GM20431 (cell line): Measurements from ENCODE around the gene STIMATE.

Experiments used
- in situ Hi-C: fragments of 300-500 bp; cut with MseI, MboI; formaldehyde crosslinking; loops from one replicate; pipeline ENCODE4 v1.15.0; 2020; ENCODE audit warnings: low sequenced_read_pairs; ENCODE audit not compliant: unreplicated experiment

STIMATE gene

GRCh38 chr3:52844290-52844975, 52.9 kb downstream of the STIMATE start:
- in situ Hi-C loops = no loop called here

DNA sequence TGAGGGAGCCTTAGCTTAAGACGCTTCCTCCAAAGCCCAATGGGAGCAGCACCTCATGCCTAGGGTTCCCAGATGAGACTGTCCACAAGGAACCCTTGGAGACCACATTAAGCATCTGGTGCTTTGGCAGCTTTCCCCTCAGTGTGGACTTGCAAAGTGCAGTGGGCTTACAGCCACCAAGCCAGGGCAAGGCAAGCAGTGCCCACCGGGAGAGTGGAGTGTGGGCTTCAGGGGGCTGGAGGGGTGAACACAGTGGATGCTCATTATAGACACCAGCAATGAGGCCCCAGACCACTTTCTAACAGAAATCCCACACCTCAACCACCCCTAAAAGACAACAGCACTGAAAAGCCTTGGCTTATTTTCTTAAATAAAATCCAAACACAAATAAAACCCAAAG, 53.5 kb downstream of the STIMATE start:
- in situ Hi-C loops = no loop called here

DNA sequence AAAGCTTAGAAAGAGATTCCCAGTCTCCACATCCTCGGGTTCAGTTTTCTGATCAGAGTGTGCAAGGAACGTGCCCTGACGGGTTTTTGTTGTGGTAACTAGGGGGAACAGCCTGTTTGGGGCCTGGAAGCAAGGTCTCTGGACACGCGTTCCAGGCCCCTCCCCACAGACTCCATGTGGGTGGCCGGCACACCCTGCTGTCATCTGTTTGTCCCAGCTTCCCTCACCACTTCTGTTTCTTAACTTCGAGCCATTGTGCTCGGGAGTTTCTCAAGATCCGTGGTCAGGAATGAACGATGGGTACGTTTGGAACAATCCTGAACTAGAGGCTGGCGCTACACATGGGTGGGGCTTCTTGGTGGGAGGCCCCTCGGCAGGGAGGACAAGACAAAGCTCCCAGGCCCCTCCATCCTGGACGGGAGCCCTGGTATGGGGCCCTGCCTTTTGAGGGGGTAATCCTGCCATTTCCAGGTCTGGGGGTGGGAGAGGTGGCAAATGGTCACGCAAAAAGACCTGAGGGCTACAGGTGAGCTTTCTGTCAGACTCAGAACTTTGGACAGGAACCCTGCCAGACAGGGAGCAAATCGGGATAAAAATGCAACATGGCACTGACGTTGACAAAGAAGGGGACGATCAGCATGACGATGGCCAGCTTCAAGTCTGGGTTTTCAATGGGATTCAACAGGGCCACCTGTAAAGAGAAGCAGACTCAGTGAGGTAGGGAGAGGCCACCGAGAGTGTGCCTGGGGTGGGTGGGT, 54.1 kb downstream of the STIMATE start:
- in situ Hi-C loops = no loop called here

DNA sequence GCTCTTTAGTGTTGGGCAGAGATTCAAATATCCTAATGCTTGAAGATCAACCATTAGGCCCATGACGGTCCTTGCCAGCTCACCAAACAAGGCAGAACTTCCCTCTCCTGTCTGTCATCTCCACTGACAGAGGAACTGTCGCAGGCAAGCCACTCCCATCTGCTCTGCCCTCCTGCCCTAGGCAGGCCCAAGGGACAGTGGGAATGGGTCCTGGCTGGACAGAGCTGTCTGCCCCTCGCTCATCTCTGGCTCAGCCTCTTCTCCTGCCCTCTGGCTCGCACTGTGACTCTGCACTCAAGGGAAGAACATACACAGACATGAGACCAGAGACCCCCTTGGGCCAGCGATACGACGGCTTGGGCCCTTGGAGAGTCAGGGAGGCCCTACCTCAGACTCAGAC, 54.9 kb downstream of the STIMATE start:
- in situ Hi-C loops = no loop called here

- in situ Hi-C loops = no loop called here
Measured at GRCh38 chr3:52841981-52842340, 55.4 kb downstream of the STIMATE start.

GRCh38 chr3:52841211-52841980, 56.0 kb downstream of the STIMATE start:
- in situ Hi-C loops = no loop called here

DNA sequence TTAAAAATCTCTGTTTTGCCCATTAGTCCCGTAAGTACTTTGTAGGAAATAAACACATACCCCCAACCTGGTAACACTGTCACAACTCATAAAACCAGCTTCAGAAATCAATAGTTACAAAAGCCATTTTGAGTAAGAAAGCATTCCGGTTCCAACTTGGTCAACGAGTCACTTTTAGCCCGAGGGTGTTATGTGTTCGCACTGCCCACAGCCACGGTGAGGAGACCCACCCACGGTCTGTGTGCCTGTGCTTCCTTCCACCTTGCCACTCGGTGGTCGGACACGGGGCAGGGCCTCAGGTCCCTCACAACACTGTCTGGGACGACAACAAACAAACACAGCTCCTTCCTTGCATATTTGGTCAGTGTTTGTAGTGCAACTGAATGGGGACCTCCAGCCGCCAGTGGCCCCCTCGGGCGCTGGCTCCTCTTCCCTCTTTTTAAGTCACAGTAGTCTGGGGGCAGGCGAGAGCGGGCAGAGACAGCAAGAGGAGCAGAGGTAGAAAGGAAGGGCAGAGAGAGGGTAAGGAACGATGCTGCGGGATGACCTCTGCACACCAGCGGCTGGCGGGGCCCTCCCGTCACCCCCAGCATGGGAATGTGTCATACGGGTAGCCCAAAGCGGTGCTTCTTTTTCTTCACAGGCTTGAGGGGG, 57.3 kb downstream of the STIMATE start:
- in situ Hi-C loops = no loop called here

DNA sequence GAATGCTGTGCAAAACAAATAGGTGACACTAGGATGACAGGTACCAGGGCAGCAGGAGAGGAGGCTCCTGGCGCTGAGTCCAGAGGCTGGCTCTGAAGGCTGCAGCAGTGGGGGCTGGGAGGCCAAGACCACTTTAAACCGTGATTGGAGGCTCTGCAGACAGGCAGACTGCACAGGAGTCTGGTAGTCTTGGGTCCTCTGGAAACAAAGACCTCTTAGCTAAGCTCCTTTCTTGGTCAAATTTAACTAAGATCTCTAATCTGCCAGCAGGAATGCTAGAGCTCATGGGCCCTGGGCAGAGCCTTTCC, 58.1 kb downstream of the STIMATE start:
- in situ Hi-C loops = no loop called here

DNA sequence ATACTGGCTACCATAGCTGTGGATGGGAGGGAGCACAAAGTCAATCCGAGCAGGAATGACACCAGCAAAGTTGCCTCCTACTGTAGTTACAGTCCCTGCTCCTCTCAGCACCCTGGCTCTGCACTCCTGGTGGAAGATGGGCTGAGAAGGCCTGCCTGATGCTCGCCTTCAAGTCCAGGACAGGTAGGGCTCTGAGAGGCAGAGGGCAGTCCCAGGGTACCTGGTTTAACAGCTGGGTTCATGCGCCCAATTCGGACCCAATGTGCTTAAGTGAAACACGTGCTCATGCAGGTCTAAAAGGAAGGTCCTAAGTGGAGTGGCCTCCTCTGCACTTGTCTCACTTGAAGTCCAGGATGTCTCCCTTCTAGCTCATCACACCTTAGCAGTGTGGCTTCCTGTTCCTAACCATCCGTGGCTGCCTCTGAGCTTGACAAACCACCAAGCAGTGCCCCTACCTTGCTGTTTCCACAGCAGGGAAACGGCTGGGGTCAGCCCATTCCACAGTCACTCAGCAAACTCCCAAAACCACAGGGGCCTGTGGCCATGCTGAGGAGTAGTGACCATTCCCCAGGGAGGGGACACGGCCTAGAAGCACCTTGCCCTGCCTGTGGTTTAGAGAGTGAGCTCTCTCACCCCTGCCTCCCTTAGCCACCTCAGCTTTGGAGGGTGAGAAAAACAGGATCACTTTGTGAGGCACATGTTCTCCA, 58.6 kb downstream of the STIMATE start:
- in situ Hi-C loops = no loop called here

DNA sequence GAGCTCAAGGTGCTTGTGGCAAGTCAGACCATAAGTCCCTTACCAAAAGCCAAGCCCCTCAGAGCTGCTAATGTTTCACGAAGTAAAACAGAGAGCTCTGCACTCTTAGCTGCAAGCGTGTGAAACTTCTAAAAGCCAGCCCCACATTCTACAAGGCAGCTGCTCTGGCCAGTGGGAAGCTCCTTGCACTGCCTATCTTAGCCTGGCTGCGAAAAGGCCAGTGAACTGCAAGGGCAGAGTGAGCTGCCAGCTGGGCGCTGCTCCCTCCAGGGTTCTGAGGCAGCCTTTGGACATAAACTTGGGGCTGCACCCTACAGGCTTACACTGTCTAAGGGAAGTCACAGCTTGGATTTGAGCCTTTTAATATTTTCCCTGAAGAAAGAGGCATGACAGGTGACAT, 60.4 kb downstream of the STIMATE start:
- in situ Hi-C loops = no loop called here

DNA sequence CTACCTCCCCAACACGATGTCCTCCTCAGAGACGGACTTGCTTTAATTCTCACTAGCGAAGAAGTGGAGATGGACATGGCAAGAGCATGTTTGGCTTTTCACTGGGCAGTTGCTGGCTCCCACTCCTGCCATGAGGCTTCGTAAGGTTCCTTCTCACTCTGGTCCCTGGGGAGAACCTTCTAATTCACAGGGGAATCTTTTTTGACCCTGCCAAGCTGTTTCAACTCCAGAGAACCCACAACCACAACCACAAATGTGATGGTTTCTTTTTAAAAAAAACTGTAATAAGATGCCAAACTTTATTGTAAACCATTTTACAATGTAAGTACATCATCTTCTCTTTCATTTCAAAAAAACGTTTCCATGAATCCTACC, 60.9 kb downstream of the STIMATE start:
- in situ Hi-C loops = no loop called here

- in situ Hi-C loops = no loop called here
Measured at GRCh38 chr3:52835766-52836470, 61.4 kb downstream of the STIMATE start.

DNA sequence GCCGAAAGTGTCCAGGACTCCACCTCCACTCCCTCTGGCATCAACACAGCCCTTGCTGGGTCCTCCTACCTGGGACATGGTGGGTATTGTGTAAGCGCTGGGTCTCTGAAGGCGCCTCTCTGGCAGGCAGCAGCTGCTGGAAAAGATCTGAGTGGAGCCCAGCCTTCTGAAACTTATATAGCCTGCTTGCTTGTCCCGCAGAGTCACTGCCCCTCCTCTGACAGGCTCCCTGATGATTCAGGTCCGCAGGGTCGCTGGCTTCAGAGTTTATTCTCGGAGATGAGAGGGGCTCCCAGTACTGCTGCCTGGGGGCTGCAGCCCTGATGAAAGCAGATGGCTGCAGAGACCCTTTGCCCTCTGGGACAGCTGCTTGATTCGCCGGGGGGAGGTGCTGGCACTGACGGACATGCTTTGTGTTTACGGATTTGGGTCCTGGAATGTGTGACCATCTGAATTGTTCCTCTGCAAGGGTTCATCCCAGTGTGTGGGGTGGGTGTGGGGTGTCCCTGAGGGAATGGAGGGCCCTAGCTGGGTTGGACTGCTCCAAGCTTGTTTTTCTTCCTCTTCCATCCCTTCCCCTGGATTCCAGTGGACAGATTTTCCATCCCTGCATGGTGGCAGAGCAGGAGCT, 62.4 kb downstream of the STIMATE start, which contains the start of gene MUSTN1:
Gene MUSTN1, minus strand, starts transcription at position 149 of the 631 bp plus-strand sequence. Its CDS starts 71 bp downstream, at position 78.
- in situ Hi-C loops = no loop called here

- in situ Hi-C loops = no loop called here
Measured at GRCh38 chr3:52833202-52833601, 64.1 kb downstream of the STIMATE start.

DNA sequence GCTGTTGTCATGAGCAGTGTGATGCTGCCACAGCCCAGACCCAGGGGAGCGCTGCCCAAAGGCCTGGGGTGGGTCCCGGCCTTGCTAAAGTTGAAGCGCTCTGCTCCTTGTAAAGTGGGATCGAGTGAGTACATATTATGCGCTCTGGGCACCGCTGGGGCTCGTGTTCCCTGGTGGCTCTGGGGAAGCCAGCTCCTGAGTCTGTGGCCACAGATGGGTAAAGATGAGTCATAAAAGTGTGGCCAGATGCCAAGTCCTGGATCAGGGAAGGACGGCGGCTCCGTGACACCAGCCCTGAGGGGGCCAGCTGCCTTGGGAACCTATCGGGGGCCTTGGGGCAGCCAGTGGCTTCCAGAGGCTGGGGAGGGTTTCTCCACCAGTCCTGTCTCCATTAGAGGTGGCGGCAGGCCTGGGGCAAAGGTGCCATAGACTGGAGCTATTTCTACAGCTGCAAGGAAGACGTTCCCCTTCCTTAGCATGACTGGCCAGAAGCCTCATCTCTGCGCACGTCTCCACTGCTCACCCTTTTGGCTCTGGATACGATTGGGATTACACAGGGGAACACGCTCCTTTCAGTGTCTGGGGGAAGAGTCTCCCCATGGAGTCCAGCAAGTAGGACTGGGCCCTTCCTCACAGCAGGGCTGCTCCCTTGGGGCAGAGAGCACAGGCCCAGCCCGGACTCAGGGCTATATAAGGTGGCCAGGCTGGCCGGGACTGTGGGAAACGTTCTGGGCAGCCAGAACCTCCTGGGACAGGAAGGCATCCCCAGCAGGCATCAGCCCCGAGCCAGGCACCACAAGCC, 65.6 kb downstream of the STIMATE start:
- in situ Hi-C loops = no loop called here

GRCh38 chr3:52830535-52831258, 66.7 kb downstream of the STIMATE start, which contains the start of gene ITIH4:
ITIH4 (minus strand) TSS chr3:52830672; CDS start chr3:52830642, 30 bp downstream.
- in situ Hi-C loops = no loop called here

DNA sequence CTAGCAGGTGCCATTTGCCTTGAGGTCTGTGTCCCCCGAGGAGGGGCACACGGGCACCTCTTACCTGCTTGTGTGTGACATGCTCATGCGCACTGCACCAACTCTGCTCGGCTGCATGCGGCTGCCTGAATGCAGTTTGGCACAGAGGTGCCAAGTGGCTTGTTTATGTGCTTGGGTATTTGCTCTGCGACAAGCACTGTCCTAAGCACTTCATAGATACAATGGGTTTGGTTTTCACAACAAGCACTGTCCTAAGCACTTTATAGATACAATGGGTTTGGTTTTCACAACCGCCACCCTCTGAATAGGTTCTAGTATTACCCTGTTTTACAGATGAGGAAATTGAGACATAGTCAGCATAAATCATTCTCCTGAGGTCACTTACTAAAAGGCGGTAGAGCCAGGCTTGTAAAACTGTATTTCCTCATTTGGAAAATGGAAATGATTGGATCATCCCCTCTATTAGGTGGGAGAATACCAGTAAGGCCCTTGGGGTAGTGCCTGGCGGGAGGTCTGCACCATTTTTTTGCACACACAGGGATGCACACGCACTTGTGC, 67.4 kb downstream of the STIMATE start:
- in situ Hi-C loops = no loop called here
